ENCODE data around the gene PARD3B.

The PARD3B gene

DNA sequence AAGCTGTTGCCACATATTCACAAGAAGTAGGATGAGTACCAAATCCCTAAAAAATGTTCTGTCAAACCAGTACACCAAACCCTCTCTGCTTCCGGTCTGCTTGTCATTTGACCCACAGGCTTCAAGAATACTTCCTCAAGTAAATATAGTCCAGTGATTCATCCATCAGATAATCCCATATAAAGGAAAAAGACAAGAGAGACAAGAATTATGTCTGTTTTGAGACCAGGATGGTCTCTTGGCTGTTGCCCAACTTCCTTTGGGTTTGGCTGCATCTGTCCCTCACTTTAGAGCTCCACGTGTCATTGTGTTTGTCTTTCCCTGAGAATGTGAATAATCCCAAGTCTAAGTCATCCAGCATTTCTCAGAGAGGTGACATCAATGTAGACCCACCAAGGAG is 1045.5 kb downstream of the PARD3B start:
- DNase-seq = no peak

DNA sequence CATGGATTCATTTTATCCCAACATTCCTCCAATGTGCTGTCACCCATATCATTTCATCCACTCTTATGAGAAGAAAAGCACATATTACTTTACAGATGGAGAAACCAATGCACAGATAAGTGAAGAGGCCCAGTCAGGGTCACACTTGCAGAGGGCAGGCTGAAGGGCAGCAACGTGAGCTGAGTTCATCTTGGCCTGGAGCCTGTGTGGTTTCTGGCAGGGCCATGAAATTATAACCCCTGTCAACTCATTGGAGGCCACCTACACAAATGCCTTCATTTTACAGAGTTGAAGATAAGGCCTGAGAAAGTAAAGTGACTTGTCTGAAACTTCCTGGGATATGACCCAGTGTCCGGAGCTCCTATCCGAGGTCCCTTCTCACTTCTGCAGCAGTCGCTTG is 1048.6 kb downstream of the PARD3B start:
- DNase-seq = no peak

DNA sequence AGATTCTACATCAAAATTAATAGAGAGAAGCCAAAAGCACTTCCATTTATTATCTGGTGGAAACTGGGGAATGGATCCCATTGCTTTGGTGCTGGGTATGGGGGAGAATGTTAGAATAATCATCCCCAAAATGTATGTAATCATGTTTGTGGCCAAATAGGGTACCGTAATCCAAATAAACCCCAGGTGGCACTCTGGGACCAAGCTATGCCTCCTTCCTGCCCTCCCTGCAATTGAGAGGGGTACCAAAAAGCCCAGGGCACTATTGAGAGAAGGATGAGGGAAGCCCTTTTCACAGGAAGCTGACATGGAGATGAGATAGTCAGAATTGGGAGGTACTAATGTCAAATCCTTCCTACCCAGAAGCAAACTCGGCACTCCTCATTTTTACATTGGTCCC is 1051.3 kb downstream of the PARD3B start:
- no peak for DNase-seq

DNA sequence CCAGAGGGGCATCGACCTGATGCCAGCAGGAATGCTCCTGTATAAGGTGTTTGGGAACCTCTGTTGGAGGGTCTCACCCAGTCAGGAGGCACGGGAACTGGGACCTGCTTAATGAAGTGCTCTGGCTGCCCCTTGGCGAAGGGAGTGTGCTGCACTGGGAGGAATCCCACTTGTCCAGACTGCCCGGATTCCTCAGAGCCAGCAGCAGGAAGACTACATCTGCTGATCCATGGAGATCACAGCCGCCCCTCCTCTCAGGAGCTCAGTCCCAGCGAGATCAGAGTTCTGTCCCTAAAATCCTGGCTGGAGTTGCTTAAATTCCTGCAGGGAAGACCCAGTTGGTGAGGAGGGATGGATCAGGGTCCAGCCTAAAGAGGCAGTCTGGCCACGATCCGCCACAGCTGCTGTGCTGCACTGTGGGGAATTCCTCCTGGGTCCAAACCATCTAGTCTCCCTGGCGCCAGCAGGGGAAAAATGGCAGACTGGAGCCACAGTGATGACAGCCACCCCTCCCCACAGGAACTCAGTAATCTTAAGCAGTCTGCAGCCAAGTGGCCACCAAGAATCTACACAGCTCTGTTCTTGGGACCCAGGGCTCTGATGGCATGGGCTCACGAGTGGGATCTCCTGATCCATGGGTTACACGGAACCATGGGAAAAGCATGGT is 1060.5 kb downstream of the PARD3B start:
- no peak for DNase-seq

DNA sequence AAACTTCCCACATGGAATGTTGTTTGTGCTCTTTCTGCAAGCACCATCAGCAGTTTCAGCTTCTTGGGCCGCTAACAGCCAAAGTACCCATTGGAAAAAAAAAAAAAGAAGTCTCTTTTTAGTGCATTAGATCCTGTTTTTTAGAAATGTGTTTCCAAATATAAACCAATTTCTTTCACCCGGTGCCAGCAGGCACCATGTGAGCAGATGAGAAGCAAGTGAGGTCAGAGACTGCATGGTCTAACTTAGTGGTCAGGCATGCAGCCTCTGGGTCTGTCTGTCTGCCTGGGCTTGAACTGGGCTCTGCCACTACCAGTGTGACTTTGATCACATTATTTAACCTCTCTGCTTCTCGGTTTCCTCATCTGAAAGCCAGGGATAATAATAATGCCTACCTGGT is 1061.9 kb downstream of the PARD3B start:
- no peak for DNase-seq

DNA sequence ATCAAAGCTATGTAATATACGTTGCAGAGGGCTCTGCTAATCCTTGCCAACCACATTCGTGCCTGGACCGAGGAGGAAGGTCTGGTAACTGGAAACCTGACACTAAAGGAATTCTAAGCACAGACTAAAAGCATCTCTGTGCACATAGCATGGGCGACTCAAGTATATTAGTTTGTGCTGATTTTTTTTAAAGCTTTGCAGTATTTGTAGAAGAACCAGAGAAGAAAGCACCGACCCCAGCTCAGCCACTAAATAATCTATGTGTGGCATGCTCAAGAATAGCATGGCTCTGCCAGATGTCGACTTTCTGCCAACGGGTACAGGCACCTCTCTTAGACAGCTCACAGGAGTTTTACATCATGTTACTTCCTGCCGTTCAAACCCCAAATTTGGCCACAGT is 1063.8 kb downstream of the PARD3B start:
- DNase-seq = no peak

DNA sequence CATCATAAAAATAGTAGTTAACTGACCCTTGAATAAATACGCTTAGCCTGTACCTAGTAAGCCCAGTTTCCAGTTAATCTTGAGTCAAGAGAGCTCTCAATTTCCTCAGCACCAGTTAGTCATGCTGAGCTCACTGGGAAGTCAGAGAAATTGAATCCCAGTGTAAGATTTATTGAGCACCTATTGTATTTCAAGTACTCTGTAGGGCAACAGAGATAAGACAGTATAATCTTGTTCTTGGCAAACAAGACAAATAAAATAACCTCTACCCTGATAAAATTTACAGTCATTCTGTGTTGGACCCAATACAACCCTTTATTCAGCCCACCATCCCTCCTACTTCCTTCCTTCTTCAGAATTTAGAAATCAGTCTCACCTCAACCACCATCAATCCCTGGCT is 1065.2 kb downstream of the PARD3B start:
- no peak for DNase-seq

DNA sequence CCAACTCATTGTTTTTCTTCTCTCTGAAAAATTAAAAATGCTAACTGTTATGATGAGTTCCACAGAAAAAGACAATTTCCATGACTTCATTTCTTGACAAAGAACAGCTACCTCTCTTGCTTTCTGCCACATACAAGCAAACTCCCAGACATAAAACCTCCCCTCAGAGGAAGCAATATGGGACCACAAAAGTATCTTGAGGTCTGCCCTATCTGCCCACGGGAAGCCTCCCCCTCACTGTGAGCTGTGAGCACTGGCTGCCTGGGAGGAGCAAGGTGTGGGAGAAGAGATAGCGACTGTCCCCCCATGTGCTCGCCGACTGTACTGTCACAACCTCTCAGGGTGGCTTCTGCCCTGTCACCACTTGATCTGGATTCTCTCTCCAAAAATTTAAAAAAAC is 1067.4 kb downstream of the PARD3B start:
- DNase-seq = no peak

DNA sequence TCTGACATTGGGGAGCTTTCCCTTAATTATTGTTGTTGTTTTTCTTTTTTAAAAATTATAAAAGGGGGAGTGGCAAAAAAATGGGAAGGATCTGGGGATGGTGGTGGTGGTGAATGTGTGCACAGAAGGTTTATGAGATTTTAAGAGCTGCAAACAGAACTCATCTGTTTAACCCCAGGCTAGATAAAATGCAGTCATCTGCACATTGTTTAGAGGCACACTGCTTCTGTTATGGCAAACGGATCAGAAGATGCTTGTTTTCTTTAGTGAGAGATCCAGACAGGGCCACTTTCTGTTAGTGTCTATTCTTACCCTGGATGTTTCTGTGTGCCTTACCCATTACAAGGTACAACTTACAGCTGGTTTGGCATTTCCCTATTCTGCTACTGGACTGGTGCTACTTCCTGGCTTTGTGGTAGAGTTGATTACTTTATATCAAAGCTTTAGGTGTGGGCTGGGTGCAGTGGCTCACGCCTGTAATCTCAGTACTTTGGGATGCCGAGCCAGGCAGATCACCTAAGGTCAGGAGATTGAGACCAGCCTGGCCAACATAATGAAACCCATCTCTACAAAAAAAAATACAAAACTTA is 1068.8 kb downstream of the PARD3B start:
- no peak for DNase-seq

DNA sequence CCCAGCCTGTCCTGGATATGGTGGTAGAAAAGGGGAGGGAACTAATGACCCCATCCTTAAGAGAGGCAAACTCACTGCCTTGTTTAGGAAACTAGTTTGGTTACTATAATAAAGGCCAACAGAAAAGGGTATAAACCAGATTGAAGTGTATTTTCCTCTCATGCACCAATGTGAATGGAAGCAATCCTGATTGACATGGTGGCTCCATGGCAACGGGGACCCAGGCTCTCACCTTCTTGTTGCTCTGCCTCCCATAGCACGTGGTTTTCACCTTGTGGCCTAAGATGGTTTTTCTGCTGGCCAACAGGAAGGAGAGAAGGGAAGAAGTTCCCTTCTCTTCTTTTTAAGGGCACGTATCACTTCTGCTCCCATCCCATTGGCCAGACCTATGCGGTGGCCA is 1069.7 kb downstream of the PARD3B start:
- no peak for DNase-seq

DNA sequence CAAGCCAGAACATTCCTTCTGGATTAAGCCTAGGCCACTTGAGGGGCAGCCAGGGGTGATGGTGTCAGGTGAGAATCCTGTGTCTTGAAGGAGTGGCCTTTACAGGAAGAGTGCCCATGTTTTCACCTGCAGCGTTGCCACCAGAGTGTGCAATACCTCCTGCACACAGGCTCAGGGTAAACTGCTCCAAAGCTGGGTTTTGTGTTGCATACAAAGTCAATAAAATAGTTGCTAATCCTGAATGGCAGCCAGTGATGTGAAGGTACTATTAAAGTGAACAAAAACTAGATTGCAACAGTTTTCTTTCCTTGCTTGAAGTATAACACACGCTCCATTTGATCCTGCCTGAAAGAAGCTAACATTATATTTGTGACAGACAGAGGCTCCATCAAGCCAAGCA is 1072.6 kb downstream of the PARD3B start:
- no peak for DNase-seq

DNA sequence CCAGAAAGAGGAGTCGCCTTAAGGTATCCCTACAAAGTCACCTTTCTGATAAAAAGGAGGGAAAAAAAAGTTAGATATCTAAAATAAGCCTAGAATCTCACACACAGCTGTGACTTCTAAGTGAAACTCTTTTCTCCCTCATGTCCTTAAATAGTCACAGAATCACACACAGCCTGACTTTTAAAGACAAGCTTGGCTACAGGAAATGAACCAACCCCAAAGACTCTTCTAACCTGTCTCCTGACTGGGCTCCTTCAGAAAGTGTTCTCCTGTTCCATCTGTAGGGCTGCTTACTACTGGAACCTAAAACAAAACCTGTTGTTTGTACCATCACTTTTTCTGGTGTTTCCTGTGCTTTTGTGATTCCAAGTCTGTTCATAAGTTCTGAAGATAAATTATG is 1074.3 kb downstream of the PARD3B start:
- DNase-seq = no peak

DNA sequence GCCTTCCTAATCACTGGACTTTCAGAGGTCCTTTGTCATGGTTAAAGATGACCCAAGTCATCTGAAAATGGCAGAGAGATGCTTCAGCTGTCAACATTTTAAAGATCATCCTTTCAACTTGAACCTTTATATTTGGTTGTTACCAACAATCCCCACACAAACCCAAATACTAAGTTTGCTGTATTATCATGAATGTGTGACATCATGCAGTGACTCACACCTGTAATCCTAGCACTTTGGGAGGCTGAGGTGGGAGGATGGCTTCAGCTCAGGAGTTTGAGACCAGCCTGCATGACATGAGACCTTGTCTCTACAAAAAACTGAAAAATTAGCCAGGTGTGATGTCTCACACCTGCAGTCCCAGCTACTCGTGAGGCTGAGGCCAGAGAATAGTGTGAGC is 1081.8 kb downstream of the PARD3B start:
- no peak for DNase-seq

DNA sequence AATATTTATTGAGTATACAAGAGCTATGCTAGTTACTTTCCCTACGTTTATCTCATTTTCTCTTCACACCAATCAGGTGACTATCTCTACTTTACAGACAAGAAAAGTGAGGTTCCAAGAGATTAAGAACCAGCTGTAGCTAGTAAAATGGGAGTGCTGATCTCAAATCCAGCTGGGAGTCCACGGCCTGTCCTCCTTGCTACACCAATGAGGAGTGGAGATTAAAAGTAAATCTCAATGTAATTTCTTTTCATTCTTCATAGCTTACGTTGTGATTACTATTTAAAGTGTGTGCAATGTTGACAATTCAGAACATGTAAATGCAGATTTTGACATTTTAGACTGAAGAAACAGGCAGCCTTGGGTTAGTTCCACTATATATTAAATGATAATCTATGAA is 1083.1 kb downstream of the PARD3B start:
- DNase-seq = no peak

DNA sequence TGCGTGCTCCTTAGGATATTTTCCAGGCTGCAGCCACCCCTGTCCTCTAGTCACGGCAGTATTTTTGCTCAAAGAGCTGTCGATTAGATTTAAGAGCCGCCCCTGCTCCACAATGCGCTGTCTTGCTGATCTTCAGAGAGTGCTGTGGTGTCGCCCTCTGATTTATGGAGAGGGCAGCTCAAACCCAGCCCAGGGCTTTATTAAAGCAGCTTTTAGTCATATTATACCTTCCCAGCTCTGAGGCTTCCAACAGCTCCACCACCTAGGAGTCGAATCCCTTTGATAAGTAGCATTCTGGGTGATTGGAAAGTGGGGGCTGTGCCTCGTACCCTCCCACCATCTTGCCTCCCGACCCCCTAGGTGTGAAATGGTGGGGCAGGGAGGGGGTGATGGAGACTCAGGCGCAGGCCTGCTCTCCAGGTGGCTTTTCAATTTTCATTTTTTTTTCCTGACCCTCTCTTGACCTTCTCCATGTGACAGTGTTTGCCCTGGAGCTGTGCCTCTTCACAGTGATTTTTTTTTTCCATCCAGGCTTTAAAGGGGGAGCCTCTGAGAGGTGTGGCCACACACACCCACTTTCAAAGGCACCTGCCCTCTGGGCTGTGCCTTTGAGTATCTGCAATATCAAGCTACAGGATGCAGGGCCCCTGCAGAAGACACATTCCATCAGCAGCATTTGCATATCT is 1084.0 kb downstream of the PARD3B start:
- DNase-seq = no peak

DNA sequence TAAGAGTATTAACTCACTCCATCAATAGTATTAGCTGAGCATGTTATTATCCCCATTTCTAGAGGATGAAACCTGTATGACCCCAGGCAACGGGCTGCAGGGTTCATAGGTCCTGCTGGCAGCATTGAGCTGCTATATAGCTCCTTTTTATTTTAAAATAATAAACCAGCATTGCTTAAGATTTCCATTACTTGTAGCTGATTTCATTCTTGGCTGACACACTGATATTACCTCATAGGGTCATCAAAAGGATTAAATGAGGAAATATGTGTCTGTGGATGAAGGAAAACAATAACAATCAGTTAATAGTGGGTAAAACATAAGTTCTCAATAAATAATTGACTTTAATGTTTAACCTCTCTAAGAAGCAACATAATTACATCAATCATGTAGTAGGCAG is 1088.7 kb downstream of the PARD3B start:
- no peak for DNase-seq

DNA sequence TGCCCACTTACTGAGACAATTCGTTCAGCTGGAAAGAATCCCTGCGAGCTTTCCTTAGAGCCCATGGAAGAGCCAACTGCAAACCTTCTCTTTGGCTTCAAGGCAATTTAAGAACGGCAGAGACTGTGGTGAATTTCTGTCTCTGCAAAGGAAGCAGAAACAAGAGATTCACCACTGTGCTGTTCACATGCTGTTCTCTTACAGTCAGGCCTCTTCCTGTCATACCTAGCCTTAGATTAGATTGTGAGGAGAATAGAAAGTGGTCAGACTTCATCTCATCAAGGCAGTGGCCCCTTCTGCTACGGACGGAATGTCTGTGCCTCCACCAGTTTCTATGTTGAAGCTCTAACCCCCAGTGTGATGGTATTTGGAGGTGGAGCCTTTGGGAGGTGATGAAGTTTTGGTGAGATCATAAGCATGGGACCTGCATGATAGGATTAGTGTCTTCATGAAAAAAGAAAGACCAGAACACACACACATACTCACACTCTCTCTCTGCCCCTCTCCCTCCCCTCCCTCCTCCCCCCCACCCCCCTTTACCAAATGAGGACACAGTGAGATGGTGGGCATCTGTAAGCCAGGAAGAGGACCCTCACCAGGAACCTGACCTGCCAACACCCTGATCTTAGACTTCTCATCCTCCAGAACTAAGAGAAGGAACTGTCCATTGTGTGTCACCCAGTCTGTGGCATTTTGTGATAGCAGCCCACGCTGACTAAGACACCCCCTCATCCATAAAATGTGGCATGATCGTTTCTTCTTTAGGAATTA is 1091.5 kb downstream of the PARD3B start:
- no peak for DNase-seq

DNA sequence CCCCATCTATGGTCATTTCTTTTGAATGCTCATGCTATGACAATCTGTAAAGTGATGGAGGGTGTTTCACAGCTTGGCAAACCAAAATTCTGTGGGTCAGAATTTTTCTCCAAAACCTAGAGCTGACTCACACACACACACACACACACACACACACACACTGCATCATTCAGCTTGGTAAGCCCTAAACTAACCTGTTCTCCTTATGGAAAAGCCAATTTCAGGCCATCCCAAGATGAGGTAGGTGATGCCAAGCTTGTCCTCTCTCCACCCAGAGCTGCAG is 1092.0 kb downstream of the PARD3B start:
- DNase-seq = no peak

DNA sequence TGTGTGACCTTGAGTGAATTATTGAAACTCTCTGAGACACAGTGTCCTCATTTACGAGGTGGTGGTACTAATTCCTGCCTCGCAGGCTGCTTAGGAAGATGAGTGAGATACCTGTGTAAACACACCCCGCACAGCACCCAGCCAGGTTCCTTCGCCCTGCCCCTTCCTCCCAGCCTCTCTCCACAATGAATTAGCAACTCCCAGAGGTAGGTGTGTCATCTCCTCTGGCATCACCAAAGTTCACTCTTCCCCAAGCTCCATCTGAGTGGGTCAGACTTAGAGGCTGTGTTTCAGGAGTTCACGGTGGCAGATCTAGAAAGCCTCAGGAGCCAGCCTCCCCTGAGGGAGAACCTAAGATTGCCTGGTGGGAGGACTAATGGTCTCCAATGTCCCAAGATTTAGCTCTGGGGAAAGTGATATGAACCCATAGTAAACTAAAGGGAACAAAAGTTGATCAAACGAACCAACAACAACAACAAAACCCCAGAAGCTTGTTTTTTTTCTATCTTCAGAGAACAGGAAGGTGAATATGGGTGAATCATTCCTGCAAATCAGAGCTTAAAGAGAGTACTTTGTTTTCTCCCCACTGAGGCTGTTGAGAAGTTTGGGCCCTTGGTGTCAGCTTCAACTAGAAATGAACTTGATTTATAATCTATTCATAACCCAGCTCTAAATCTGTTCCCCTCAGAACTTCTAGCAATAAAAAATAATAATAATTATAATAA is 1092.7 kb downstream of the PARD3B start:
- DNase-seq = no peak

DNA sequence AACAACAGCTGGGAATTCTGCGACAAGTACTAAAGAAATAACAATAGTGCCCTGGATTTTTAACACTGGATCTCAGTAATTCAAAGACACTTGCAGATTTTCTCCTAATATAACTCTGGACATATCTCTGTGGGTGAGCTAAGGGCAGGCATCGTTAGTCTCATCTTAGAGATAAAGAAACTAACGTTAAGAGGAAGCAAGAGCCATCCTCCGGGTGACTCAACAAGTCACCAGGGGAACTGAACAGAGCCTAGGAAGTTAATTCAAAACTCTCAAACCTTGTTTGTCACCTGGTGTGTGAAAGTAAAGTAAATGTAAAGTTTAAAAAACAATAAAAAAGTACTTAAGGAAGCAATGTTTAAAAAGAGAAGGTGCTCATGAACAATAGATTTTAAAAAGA is 1095.4 kb downstream of the PARD3B start:
- DNase-seq = no peak

DNA sequence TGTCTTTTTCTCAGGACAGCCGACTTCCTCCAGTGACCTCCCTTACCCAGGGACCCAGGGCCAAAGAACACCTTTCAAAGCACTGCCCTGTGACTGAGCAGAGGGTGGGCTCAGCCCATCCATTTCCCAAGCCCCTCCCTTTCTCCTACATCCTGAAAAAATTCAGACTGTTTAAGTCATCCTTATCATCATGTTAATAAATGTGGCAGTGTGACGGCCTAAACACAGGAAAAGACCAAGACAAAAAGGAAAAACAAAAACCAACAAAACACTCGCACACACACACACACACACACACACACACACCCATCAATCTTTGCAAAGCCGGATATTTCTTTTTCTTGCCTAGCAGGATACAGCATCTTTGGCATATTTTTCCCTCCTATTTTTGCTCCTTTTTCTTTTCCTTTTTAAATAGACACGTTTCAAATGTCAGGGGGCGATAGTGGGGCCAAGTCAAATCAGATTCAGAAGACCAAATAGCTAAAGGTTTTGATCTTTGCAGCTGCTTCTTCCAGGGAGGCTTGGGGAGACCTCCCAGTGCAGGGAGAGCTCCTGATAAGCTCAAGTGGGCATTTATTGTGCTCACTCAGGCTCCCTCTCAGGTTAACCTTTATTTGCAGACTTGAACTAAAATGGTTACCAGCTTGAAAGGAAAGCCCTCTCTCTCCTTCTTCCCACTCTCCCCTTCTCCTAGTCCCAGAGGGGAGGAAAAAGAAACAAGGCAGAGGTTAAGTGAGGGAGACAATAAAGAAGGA is 1097.5 kb downstream of the PARD3B start:
- no peak for DNase-seq

DNA sequence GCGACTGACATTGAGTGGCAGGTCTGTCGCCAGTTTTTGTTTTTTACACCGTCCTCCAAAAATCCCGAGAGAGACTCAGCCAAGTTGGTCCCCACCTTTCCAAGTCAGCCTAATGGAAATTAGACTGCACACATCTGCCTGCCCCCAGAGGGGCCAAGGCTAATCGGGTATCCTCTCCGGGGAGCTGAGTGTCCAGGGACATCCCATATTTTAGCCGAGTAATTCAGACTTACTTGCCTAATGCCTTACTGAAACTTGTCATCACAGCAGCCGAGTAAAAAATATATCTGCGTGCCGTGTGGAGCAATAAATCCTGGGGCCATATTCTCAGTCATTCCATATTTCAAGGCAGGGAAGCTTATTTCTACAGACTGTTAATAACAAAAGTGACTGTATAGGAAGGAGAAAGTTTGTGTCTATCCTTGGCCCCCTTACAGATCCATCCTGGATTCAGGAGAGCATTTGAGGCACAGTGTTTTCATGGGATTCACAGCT is 1098.2 kb downstream of the PARD3B start:
- DNase-seq = no peak

DNA sequence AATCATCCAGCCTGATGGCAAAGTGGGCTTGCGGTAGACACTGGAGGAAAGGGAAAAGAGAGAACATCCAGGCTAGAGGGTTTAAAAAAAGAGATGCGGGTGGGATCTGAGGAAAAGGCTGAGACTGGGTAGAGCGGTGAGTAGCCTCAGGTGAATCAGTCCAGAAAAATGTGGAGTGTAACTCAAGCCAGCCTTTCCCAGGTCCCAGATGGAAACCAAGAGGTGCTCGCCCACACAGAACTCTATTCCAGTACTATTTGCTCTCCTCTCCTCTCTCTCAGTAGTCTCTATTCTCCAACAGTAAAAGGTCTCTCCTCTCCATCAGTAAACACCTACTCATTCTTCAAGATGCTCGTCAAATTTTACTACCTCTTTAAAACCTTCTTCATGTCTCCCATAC is 1098.7 kb downstream of the PARD3B start:
- no peak for DNase-seq
